T-helper 2 cell treated with Interferon-gamma antibody and Interleukin-4, amounts not matched to agents 100 ng/mL and 5 ng/mL, for 36 hours (primary cell): Measurements from ENCODE around the gene NEUROG1. TPM values are rescaled to one million over a fixed set of nuclear protein-coding genes. Genes with fewer than 3 reads are reported as not detected.

Source experiments
- intact Hi-C: fragments of 100-400 bp; cut with micrococcal nuclease; formaldehyde crosslinking; loops from one replicate; pipeline ENCODE4 v1.15.1; 2023
- total RNA-seq: library from RNA; stranded (reverse); gene quantifications from 2 replicates; pipeline ENCODE4 v1.2.3, GENCODE V29; 2022

Gene NEUROG1, protein sequence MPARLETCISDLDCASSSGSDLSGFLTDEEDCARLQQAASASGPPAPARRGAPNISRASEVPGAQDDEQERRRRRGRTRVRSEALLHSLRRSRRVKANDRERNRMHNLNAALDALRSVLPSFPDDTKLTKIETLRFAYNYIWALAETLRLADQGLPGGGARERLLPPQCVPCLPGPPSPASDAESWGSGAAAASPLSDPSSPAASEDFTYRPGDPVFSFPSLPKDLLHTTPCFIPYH
- not detected in 2 replicates for total RNA-seq

DNA sequence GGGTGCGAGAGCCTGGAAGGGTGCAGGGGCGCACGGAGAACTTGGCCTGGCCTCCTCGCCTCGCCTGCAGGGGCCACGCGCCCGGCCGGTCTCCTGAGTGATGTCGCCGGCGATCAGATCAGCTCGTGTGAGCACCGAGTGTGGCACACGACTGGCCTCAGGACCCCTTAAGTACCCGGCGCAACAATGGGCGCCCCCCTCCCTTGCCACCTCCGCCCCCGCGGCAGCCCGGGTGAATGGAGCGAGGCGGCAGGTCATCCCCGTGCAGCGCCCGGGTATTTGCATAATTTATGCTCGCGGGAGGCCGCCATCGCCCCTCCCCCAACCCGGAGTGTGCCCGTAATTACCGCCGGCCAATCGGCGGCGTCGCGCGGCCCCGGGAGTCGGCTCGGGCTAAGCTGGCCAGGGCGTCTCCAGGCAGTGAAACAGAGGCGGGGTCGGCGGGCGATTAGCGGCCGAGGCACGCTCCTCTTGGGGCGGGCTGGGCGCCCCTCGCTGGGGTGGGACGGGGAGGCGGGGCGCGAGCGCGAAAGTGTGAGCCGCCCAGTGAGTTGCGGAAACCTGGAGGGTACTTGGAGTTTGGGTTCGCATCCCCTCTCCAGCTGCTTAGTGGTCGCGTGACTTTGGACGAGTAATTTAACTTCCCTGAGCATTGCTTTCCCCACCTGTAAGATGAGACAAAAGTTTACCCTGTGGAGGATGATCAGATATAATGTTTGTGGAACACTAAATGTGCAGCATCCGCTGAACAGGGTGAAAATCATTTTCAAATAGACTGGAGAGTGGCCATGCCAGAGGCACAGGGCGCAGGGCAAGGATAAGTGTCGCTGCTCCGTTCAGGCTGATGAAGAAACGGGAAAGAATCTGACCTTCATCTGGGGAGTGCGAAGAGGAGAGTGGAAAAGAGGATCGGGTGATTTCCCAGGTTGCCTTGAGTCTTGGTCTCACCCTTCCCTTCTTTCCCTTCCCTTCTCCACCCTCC lies at the start of gene NEUROG1:
Gene NEUROG1, minus strand, starts transcription at position 145 of the 982 bp plus-strand sequence. CDS start 274 bp downstream, outside the sequence.
- intact Hi-C loops = loop anchor here (5.0 kb wide), 1 partner anchor 504 kb away; the partner anchor contains the start of gene PITX1

DNA sequence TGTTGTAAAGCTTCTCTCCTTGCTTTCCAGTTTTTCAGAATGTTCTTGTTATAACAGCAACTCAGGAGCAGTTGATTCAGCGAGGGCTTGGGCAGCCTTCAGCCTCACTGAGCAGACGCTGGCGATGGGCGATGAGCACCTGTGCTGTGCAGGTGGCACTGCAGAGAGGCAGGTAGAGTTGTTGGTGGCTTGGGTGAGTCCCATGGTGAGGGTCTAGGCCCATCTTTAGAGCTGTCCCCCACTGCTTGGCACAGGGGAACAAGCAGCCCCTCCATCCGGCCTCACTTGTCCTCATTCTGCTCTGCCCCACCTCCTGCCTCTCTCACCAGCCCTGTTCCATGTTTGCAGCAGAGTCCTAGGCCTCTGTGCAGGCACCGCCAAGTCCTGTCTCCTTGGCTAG lies 49.2 kb upstream of the NEUROG1 start:
- intact Hi-C loops = no loop called here

DNA sequence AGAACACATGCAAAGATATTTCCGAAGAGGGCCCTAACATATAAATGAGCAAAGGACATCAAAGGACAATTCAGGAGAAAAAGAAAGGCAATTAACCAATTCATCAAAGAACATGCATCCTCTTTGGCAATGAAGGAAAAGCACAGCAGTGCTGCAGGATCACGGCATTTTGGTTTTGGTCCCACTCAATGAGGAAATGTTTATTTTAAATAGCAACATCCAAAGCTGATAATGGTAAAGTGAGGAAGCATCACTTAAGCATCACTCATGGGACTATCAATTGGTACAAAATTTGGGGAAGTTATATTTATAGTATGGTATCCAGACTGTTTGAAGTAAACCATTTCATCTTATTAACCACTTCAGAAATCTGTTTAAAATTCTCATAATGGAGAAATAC lies 48.5 kb upstream of the NEUROG1 start:
- intact Hi-C loops = no loop called here

DNA sequence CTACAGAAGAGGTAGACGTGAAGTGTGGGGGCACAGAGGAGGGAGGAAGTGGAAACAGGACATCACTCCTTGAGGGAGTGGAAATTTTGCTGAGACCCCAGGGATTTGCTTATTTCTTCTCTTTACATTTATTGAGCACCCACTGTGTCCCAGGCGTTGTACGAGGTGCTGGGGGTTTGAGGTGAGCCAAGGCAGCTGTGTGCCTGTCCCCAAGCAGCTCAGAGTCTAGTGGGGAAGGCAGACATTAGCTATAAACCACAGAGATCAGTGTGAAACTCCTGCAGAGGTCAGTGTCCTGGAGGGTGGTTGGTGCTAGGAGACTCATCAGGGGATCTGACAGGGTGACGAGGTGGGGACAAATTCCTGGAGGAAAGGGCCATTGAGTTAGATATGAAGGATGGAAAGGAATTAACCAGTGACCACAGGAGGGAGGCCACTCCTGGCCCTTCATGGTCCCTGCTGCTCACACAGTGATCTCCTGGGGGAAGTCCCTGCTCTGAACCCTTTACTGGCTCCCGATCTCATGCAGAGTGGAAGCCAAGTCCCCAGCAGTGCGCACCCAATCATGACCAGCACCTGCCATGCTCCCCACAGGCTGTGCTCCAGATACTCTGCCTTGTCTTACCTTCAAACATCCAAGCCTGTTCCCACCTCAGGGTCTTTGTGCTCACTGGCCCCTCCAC lies 46.5 kb upstream of the NEUROG1 start:
- intact Hi-C loops = no loop called here

DNA sequence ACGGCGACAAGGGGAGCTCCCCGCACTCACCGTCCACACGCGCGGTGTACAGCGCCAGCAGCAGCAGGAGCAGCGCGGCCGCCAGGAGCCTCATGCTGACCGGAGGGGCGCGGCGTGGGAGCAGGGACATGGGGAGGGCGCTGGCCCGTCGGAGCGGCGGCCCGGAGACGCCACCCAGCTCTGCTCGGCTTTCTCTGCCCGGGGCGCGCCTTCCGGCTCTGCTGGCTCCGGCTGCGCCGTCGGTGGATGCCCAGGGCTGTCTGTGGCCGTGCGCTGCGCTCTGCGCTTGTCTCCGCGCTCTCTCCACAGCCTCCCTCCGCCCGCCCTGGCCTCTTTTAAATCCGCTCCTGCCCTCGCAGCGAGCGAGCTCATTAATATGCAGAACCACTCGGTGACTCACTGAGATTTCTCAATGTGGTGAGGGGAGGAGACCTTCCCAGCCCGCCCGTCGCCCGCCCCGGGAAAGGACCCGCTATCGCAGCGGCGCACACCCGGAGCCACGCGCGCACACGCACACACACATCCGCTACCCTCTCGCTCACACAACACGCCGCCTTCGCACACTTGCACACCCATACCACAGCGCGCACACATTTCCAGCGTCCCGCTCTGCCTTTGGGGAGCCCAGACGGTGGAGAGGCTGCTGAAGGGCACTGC lies 43.0 kb upstream of the NEUROG1 start, which contains the start of gene CXCL14:
Gene CXCL14, minus strand, starts transcription at position 307 of the 657 bp plus-strand sequence. Its CDS starts 213 bp downstream, at position 94.
- intact Hi-C loops = no loop called here

DNA sequence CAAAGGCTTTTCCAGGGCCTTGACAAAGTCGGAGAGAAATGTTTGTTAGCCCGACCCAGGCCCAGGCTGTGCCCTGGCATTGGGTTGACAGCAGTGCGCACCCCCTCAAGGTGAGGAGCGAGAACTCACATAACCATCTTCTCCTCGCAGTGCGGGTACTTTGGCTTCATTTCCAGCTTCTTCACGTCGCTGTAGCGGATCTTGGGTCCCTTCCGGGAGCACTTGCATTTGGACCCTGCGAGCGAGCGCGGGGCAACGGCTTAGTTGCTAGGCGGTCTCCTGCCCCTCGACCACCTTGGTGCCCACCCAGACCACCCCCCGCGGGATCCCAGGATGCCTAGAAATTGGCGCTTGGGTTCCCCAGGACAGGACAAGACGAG lies 42.5 kb upstream of the NEUROG1 start:
- intact Hi-C loops = no loop called here

DNA sequence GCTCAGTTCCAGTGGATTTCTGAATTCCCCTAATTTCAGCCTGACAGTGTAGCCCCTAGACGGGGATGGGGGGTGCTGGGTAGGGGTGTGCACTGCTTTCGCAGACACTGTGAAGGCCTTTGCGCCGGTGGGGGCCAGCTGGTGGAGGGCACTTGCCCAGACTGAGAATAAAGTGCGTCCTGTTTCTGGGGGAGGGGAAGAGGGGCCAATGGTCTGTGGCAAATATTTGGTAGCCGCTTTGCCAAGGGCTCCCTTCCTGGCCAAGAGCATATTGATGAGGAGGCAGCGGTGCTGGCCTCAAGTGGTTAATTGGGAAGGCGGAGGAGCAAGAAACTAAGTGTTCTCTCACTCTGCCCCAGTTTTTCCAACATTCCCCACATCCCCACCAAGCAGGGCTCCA lies 41.7 kb upstream of the NEUROG1 start:
- intact Hi-C loops = no loop called here

DNA sequence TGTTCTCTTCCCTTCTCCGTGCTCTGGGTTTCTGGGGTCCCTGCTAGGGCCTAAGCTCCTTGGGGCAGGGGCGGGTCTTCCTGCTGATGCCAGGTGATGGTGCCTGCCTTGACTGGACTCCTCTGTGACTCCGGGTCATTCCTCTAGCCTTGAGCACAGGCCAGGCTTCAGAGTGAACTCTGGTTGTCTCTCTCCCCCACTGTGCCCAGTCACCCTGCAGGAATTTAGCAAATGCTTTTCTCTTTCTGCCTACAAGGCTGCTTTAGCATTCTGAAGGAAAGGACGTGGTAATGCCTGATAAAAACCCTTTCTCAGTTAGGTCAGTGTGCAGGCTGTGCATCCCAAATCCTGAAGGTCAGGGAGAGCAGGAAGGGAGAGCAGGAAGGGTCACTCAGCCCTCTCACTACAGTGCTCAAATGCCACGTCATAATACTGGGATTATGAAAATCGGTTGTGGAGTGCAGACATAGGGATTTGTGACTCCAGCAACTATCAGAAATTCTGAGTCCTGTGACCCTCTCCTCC lies 40.4 kb upstream of the NEUROG1 start:
- intact Hi-C loops = no loop called here

DNA sequence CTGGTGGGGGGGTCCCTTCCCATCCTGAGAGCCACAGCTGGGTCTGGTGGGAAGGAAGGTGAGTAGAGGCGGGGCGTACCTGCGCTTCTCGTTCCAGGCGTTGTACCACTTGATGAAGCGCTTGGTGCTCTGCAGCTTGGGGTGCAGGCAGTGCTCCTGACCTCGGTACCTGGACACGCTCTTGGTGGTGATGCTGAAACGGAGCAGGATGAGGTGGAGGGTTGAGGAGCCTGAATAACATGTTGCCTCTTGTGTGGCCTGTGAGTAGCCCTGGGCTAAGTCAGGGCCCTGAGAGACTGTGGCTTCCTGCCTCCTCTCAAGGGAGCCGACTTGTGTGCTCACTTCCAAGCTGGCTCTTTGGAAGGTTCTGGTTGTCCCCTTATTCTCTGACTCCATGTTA lies 38.7 kb upstream of the NEUROG1 start:
- intact Hi-C loops = no loop called here

DNA sequence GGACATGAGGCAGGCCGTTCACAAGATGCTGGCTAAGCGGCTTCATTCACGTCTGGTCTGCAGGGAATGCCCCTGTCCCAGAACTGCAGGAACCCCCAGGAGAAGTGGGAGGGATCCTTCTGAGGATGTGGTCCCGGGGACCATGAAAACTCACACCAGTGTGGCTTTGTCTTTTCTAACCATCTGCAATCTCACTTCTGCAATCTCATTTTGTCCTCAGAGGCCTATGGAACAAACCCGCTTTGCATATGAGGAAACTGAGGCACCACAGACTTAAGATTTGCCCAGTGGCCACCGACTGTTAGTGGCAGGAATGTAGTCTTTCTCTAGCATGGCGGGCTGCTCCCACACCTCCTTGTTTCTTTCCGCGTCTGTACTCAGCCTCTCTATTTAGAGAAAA lies 36.1 kb upstream of the NEUROG1 start:
- intact Hi-C loops = no loop called here

DNA sequence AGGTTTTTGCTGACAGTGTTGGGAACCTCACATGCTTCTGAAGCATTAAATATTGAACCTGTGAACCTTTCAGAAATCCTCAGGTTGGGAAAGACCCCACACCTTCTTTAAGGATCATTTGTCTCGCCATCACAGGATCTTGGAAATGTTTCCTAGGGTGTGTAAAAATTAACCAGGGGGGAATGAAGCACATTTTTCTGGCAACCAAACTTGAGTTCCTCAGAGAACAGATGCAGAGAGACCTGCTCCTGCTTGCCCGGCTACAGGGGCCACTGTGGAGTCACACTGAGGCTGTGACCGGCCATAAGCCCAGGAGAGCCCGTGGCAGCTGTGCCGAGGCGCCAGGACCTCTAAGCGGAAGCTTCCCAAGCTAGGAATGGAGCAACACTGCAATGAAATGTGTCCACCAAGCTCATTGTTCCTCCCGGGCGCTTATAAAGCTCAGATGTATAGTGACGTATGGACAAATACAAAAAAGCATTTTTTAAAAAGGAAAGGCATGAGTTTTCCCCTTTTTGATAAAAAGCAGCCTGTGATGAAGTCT lies 35.4 kb upstream of the NEUROG1 start:
- intact Hi-C loops = no loop called here

DNA sequence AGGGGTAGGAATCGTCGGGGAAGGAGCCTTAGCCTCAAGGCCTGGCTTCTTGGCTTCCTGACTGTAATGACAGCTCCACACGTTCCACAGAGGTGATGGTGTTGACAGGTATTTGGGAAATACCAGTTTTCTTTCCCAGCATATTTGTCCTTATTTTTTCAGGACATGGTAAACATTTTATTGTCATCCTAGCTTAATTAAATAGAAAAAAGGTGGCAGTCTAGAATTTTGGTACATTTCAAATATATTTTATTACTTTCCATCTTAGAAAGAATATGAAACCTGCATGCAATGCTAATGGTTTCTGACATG lies 34.6 kb upstream of the NEUROG1 start:
- intact Hi-C loops = no loop called here

DNA sequence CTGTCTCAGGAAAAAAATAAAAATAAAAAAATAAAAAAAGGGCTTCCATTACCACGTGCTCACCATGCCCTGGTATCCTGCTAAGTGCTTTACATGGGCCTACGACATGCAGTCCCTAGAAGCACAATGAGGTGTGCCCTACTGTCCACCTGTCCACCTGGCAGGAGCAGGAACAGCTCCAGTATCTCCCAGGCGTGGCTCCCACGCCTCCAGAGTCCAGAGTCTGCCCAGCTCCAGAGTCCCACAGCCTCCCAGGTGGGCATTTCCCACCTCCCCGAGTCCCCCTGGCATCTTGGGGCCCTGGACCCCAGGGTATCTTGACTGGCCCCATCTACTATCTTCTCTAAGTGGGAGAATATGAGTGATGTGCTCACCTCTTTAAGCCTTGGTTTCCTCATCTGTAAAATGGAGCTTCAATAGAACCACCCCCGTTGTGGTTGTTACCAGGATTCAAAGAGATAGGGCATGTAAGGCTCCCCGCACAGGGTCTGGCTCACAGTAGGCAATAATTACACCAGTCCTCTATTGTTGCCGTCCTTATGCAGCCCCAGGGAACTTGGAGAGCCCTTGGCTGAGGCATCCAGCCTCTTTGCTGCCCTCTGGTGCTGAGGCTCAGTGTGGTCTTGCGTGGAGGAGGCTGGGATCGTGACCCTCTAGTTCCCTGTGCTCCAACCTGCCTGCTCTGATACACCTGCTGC lies 34.1 kb upstream of the NEUROG1 start:
- intact Hi-C loops = no loop called here

DNA sequence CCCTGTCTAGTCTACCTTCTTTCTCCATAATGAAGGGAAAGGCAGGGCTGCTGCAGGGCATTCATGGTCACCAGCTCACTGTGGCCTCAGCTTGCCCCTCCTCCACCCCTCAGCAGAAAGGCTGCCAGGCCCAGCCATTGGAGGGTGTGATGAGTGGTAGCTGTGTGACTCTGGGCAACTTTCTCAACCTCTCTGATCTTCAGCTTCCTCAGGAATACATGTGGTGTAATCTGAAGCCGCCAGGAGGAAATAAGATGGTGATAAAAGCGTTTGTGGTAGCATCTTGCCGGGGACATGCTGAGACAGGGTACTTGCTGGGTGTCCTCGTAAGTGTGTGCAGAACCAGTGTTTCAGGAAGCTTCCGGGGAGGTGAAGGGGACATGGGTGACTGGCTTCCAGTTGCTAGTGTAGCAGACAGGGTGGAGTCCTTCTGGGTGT lies 33.2 kb upstream of the NEUROG1 start:
- intact Hi-C loops = no loop called here

DNA sequence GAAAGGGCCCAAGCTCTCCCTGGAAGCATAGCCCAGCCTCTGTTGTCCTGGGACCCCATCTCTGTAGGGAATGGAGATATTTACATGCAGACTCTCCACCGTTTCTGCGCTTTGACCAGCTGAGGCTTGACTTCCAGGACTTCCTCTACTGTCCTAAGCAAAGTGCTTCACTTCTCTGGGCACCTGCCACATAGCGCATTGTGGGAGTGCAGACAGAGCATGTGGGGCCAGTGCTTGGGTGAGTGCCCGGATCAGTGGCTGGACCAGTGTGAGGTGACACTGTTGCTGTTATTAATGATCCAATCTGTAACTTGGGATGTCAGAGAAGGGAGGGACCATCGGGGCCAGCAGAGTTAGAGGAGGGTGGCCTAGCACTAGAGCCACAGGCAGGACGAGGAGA lies 32.5 kb upstream of the NEUROG1 start:
- intact Hi-C loops = no loop called here

DNA sequence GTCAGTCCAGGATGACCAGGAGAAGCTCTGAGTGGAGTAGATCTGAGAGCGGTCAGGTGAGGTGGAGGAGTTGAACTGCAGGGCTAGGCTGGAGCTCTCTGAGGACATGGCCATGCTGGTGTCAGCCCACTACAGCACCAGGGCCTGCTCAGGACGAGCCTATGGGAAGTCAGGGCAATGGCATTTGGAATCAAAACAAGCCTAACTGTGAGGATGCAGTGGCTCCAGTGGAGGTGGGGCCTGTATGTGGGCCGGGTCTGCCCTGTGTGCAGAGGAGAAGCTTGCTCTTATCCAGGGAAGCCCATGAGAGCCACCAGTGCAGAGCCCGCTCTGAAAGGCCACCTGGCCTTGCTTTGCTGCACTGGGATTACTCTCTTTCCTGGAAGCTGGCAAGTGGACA lies 31.9 kb upstream of the NEUROG1 start:
- intact Hi-C loops = no loop called here

DNA sequence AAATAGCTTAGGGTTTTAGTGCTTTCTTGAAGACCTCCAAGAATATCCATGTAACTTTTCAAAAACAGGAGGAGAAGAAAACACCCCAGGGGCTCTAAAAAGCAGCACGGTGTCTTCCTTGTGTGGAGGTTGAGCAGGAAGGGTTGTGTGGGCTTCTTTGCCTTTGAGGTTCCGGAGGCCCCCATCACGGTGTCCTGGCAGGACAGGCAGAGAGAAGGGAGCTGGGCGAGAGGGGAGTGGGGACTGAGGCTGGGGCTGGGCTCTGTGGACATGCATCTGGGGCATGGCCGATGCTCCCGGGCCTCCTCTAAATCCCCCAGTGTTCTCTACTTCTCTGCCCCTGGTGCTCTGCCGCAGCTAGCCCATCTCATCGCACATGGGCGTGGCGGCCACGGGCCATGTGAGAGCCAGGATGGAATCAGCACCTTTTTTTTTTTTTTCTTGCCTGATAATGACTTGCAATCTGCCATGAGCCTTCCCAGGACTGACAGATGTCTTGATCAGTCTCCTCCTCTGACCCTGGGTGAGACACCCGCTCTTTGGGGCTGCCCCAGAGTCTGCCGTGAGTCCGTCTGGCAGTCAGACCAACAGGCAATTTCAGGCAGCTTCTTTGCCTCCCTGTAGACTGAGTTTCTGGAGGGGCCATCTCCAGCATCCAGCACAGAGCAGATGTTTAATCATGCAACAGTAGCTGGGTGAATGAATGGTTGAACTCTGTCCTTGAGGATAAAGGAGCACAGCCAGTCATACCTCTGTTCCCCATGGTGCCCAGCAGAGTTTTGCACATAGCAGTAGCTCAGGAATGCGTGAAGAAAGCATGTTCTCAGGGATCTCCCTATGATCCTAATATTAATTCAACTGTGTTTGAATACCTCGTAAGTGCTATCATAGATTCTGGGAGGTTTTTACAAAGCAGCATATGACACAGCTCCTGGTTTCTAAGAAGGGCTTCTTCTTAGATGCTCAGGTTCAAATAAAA lies 30.9 kb upstream of the NEUROG1 start:
- intact Hi-C loops = no loop called here

DNA sequence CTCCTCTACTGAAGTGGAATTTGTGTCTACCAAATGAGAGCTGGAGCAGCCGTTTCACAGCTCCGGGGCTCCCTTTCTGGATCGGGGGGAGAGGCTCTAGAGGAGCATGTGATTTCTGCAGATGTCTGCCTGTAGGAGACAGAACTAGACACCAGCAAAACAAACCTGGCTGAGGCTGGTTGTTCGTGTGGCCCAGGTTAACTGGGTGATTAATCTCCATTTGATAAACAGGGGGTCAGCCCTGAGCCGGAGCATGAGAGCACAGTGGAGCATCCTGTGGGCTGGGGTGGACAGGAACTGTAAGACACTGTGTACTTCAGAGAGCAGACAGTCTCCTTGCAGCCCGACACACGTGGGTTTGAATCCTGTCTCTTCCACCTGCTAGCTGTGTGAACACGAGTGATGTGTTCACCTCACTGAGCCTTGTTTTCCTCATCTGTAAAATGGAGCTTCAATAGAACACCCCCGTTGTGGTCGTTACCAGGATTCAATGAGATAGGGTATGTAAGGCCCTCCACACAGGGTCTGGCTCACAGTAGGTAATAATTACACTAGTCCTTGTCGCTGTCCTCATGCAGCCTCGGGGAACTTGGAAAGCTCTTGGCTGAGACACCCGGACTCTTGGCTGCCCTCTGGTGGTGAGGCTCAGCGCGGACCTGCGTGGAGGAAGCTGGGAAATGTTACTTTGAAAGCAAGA lies 30.1 kb upstream of the NEUROG1 start:
- intact Hi-C loops = no loop called here
